Smooth muscle cell (in vitro differentiated cells): ENCODE measurements around the gene SPG7. TPM values are rescaled to one million over a fixed set of nuclear protein-coding genes. Genes with fewer than 3 reads are reported as not detected.
"Not testable (repeated sequence)": the region's sequence is repeated elsewhere in the genome, so short reads cannot be mapped to it uniquely, and the experiment has no call there.

ENCODE experiments used
- DNase-seq: peaks from one replicate; lab custom pipeline; 2025; ENCODE audit not compliant: unreplicated experiment; lab: John Stamatoyannopoulos, UW
- H2AFZ ChIP-seq: fragments of 200-600 bp; sonication (generic); 2 replicates; pipeline ENCODE4 v1.6.0; 2016; ENCODE audit warnings: antibody characterized with exemption, low read depth, mild to moderate bottlenecking
- H3F3A ChIP-seq: fragments of 200-600 bp; sonication (generic); 2 replicates; pipeline ENCODE4 v1.6.0; 2017; ENCODE audit warnings: antibody characterized with exemption, low read depth
- H3K27ac ChIP-seq: fragments of 200-600 bp; sonication (generic); 2 replicates; pipeline ENCODE4 v1.5.1; 2016; ENCODE audit warnings: low read depth, mild to moderate bottlenecking
- H3K27me3 ChIP-seq: fragments of 200-600 bp; sonication (generic); 2 replicates; pipeline ENCODE4 v1.6.1; 2016; ENCODE audit warnings: low read depth, mild to moderate bottlenecking
- H3K36me3 ChIP-seq: fragments of 200-600 bp; sonication (generic); 2 replicates; pipeline ENCODE4 v1.5.1; 2016; ENCODE audit warnings: low read depth
- H3K4me1 ChIP-seq: fragments of 200-600 bp; sonication (generic); 2 replicates; pipeline ENCODE4 v1.5.1; 2016; ENCODE audit warnings: low read depth
- H3K4me2 ChIP-seq: fragments of 200-600 bp; sonication (generic); 2 replicates; pipeline ENCODE4 v1.6.0; 2016; ENCODE audit warnings: mild to moderate bottlenecking
- H3K4me3 ChIP-seq: fragments of 200-600 bp; sonication (generic); 2 replicates; pipeline ENCODE4 v1.5.1; 2016; ENCODE audit warnings: mild to moderate bottlenecking
- H3K79me2 ChIP-seq: fragments of 200-600 bp; sonication (generic); 2 replicates; pipeline ENCODE4 v1.6.0; 2016; ENCODE audit warnings: low read depth, mild to moderate bottlenecking
- H3K9ac ChIP-seq: fragments of 200-600 bp; sonication (generic); 2 replicates; pipeline ENCODE4 v1.6.0; 2016; ENCODE audit warnings: low read depth
- H3K9me3 ChIP-seq: fragments of 200-600 bp; sonication (generic); replicated peaks from 2 replicates; pipeline ENCODE4 v1.5.1; 2016; ENCODE audit warnings: low read depth
- H4K20me1 ChIP-seq: fragments of 200-600 bp; sonication (generic); 2 replicates; pipeline ENCODE4 v1.6.0; 2016; ENCODE audit warnings: low read depth
- WGBS: methylation state at CpG from one replicate; pipeline ENCODE4 v1.1.7; 2016; ENCODE audit warnings: low lambda C conversion rate; 5-methylcytosine and 5-hydroxymethylcytosine counted together
- polyA plus RNA-seq: library from polyadenylated mRNA; unstranded; fragments of >200 nt; fragmentation: Nextera tagmentation; extraction: Ambion mirVana; gene quantifications from 2 replicates; pipeline ENCODE4 v1.2.1, GENCODE V29; 2016
- total RNA-seq: library from RNA; depleted of rRNA; stranded (reverse); fragments of >200 nt; gene quantifications from 2 replicates; pipeline ENCODE4 v1.2.3, GENCODE V29; 2014
- TF ChIP-seq, protein P1 (sequence below): fragments of 200-600 bp; sonication (generic); IDR thresholded peaks from 2 replicates; pipeline ENCODE4 v1.5.1; 2017; ENCODE audit warnings: borderline replicate concordance, mild to moderate bottlenecking, antibody characterized with exemption; ENCODE audit not compliant: insufficient read depth, poor library complexity, severe bottlenecking

The SPG7 gene
- total and polyA plus RNA-seq, 2 experiments from 2014 or later: 49.3 to 61.4 TPM

DNA sequence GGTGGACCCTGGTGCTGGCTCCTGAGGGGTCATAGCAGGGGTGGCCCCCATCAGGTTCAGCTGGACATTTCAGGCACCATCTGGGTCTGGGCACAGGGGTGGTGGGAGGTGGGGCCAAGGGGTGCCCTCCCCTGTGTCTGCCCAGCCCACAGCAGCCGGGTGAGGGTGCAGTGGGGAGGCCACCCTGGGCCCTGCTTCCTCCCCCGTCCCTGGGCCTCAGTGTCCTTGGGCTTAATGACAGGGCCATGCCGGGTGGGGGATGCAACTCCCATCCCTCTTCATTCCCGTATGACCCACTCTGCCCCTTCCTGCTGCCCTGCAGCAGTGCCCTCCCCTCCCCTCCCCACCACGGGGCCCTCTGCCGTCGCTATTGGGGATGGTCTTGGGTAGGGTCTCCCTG, 78.0 kb downstream of the SPG7 start:
- no peak for DNase-seq
- Histone ChIP-seq H3K4me2 (no peak overlapping the region), H3K27ac (no peak overlapping the region), H2AFZ (no peak overlapping the region), H3F3A (no peaks in the 10 kb centered on the region), H3K9ac (no peak overlapping the region), H4K20me1 (no peaks in the 10 kb centered on the region), H3K9me3 (no peaks in the 10 kb centered on the region), H3K36me3 (no peaks in the 10 kb centered on the region), H3K79me2 (no peaks in the 10 kb centered on the region), H3K4me1 (no peaks in the 10 kb centered on the region), H3K4me3 (no peak overlapping the region), H3K27me3 (no peaks in the 10 kb centered on the region)
- TF ChIP-seq, protein P1, sequence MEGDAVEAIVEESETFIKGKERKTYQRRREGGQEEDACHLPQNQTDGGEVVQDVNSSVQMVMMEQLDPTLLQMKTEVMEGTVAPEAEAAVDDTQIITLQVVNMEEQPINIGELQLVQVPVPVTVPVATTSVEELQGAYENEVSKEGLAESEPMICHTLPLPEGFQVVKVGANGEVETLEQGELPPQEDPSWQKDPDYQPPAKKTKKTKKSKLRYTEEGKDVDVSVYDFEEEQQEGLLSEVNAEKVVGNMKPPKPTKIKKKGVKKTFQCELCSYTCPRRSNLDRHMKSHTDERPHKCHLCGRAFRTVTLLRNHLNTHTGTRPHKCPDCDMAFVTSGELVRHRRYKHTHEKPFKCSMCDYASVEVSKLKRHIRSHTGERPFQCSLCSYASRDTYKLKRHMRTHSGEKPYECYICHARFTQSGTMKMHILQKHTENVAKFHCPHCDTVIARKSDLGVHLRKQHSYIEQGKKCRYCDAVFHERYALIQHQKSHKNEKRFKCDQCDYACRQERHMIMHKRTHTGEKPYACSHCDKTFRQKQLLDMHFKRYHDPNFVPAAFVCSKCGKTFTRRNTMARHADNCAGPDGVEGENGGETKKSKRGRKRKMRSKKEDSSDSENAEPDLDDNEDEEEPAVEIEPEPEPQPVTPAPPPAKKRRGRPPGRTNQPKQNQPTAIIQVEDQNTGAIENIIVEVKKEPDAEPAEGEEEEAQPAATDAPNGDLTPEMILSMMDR: no peak
- 92% methylated on average over 6 of the region's 7 CpGs for WGBS

DNA sequence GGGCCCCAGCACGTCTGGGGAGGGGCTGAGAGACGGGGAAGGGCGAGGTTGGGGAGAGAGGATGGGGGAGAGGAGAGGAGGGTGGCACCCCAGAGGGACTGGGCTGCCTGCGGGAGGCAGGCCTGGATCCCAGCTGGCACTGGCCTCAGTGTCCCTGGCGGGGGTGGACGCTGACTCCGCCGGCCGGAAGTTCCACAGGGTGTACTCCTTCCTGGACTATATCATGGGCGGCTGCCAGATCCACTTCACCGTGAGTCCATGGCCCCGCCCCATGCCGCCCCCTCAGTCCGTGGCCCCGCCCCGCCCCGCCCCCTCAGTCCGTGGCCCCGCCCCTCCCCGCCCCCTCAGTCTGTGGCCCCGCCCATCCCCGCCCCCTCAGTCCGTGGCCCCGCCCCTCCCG, 78.7 kb downstream of the SPG7 start:
- Histone ChIP-seq H3K27ac (no peak overlapping the region), H3K4me3 (no peak overlapping the region), H3K4me1 (no peaks in the 10 kb centered on the region), H4K20me1 (no peaks in the 10 kb centered on the region), H3K9me3 (no peaks in the 10 kb centered on the region), H3K27me3 (no peaks in the 10 kb centered on the region), H3K9ac (no peak overlapping the region), H3K4me2 (no peak overlapping the region), H3F3A (no peaks in the 10 kb centered on the region), H2AFZ (no peak overlapping the region), H3K36me3 (no peaks in the 10 kb centered on the region), H3K79me2 (no peaks in the 10 kb centered on the region)
- TF ChIP-seq, protein P1: no peak
- DNase-seq: no peak
- WGBS: 100% methylated on average over 1 of the region's 25 CpGs

DNA sequence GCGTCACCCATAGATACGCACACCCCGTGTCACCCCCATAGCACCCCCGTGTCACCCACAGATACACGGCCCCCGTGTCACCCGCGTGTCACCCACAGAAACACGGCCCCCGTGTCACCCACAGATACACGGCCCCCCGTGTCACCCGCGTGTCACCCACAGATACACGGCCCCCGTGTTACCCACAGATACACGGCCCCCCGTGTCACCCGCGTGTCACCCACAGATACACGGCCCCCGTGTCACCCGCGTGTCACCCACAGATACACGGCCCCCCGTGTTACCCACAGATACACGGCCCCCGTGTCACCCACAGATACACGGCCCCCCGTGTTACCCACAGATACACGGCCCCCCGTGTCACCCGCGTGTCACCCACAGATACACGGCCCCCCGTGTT, 79.5 kb downstream of the SPG7 start:
- H4K20me1 ChIP-seq: not testable (repeated sequence)
- 100% methylated on average over 1 of the region's 36 CpGs for WGBS

DNA sequence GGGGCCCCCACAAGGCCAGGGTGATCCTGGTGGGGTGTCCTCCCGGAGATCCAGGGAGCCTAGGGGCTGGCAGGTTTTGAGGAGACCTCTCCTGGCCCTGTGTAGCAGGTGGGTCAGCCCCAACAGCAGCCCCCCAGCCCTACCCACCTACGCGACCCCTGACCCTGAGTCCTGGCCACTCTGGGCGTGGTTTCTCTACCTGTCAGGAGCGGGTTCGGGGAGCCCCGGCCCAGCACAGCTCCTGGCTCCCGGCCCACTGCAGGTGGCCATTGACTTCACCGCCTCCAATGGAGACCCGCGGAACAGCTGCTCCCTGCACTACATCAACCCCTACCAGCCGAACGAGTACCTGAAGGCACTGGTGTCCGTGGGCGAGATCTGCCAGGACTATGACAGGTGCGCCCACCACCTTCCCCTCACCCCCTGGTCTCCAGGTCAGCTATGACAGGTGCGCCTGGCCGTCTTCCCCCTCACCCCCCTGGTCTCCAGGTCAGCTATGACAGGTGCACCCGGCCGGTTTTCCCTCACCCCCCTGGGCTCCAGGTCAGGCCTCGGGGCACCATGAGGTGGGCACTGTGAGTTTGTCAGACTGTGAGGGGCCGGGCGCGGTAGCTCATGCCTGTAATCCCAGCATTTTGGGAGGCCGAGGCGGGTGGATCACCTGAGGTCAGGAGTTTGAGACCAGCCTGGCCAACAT, 80.4 kb downstream of the SPG7 start:
- Histone ChIP-seq H3K79me2 (no peaks in the 10 kb centered on the region), H3F3A (no peaks in the 10 kb centered on the region), H4K20me1 (no peaks in the 10 kb centered on the region), H3K36me3 (no peaks in the 10 kb centered on the region), H3K27ac (no peak overlapping the region), H3K27me3 (no peaks in the 10 kb centered on the region), H3K9ac (no peak overlapping the region), H3K4me2 (no peak overlapping the region), H2AFZ (no peak overlapping the region), H3K4me1 (no peaks in the 10 kb centered on the region), H3K4me3 (no peak overlapping the region), H3K9me3 (no peaks in the 10 kb centered on the region)
- TF ChIP-seq, protein P1: no peak
- WGBS: 97% methylated on average over 26 of the region's 26 CpGs
- DNase-seq: no peak

More for the DNA sequence above, 79.5 kb downstream of the SPG7 start:
- not testable (repeated sequence) for H3K27ac ChIP-seq, H3K36me3 ChIP-seq, H3K4me1 ChIP-seq, H3K79me2 ChIP-seq, H3K9me3 ChIP-seq, H3K4me2 ChIP-seq, DNase-seq, H3K4me3 ChIP-seq, H3F3A ChIP-seq, H3K9ac ChIP-seq, H3K27me3 ChIP-seq, H2AFZ ChIP-seq
